H1 (cell line): ENCODE data around the gene CXCL14. TPM values are rescaled to one million over a fixed set of nuclear protein-coding genes. Genes with fewer than 3 reads are reported as not detected.

ENCODE experiments used
- CTCF ChIA-PET: fragments of 300-600 bp; sonication (Branson Sonifier 250); formaldehyde crosslinking; loops from one replicate; lab custom pipeline; 2021; ENCODE audit not compliant: partially characterized antibody; lab: Charles Lee
- POLR2A ChIA-PET: fragments of 300-600 bp; sonication (Branson Sonifier 250); formaldehyde crosslinking; loops from one replicate; lab custom pipeline; 2021; ENCODE audit warnings: inconsistent platforms; ENCODE audit not compliant: partially characterized antibody; lab: Charles Lee
- DNase-seq, 2 experiments: peaks; one replicate each; pipeline versions ENCODE4 v3.0.0 to v3.0.0-alpha.2; 2010 to 2022; ENCODE audit warnings: low spot score in 2 of 2, low read depth in 1 of 2, mixed read lengths in 1 of 2
- FAIRE-seq: peaks from 2 replicates; lab custom pipeline; 2011; peaks lifted over from hg19 to GRCh38; lab: Jason Lieb, UNC
- H2AFZ ChIP-seq: 2 replicates; pipeline ENCODE4 v1.8.1; 2012; ENCODE audit warnings: low read length, inconsistent platforms
- H2AK5ac ChIP-seq: 2 replicates; pipeline ENCODE4 v1.6.1; 2013; ENCODE audit warnings: low read depth, low read length
- H2BK120ac ChIP-seq: replicated peaks from 2 replicates; pipeline ENCODE3; 2013; ENCODE audit warnings: low read depth, low read length, inconsistent platforms
- H2BK12ac ChIP-seq: 2 replicates; pipeline ENCODE4 v1.6.1; 2013; ENCODE audit warnings: low read depth, low read length
- H2BK15ac ChIP-seq: 2 replicates; pipeline ENCODE4 v1.6.1; 2013; ENCODE audit warnings: low read length
- H2BK20ac ChIP-seq: 2 replicates; pipeline ENCODE4 v1.6.1; 2013; ENCODE audit warnings: low read length
- H2BK5ac ChIP-seq: 2 replicates; pipeline ENCODE4 v1.6.1; 2013; ENCODE audit warnings: low read depth, low read length
- H3K14ac ChIP-seq: 2 replicates; pipeline ENCODE4 v1.6.1; 2013; ENCODE audit warnings: inconsistent platforms; ENCODE audit not compliant: insufficient read length
- H3K18ac ChIP-seq: 2 replicates; pipeline ENCODE4 v1.6.1; 2013; ENCODE audit warnings: low read length; ENCODE audit errors: extremely low read depth
- H3K23ac ChIP-seq: 2 replicates; pipeline ENCODE4 v1.6.1; 2013; ENCODE audit warnings: inconsistent platforms; ENCODE audit not compliant: insufficient read length
- H3K23me2 ChIP-seq: 2 replicates; pipeline ENCODE4 v1.6.1; 2013; ENCODE audit warnings: low read depth, low read length
- H3K27ac ChIP-seq: 2 replicates; pipeline ENCODE4 v1.6.1; 2011; ENCODE audit warnings: low read depth, low read length, inconsistent platforms
- H3K27me3 ChIP-seq, 4 experiments: replicated peaks in 1 of 4; 1 replicate in 1 of 4; 2 replicates in 3 of 4; pipeline versions ENCODE4 v1.6.1 to v1.8.1; 2011 to 2013; ENCODE audit warnings: low read length in 3 of 4, mild to moderate bottlenecking in 3 of 4, inconsistent platforms in 2 of 4, mixed read lengths in 2 of 4, moderate library complexity in 1 of 4; ENCODE audit not compliant: control insufficient read depth in 3 of 4, insufficient read depth in 3 of 4; ENCODE audit errors: extremely low read depth in 1 of 4
- H3K36me3 ChIP-seq, 4 experiments: 2 replicates each; pipeline versions ENCODE4 v1.6.1 to v1.8.1; 2011 to 2013; ENCODE audit warnings: mild to moderate bottlenecking in 4 of 4, low read length in 3 of 4, moderate library complexity in 2 of 4, control low read depth in 1 of 4, inconsistent platforms in 1 of 4; ENCODE audit not compliant: insufficient read depth in 4 of 4, control insufficient read depth in 2 of 4
- H3K4ac ChIP-seq: replicated peaks from 2 replicates; pipeline ENCODE3; 2013; ENCODE audit warnings: low read length, low read depth, mixed read lengths, inconsistent platforms; ENCODE audit not compliant: insufficient read length
- H3K4me1 ChIP-seq, 4 experiments: replicated peaks in 1 of 4; 1 replicate in 1 of 4; 2 replicates in 3 of 4; pipeline versions ENCODE4 v1.6.1 to v1.8.1; 2011 to 2013; ENCODE audit warnings: low read length in 3 of 4, inconsistent platforms in 2 of 4, mixed read lengths in 1 of 4; ENCODE audit not compliant: insufficient read depth in 4 of 4, control insufficient read depth in 3 of 4
- H3K4me2 ChIP-seq, 2 experiments: 2 replicates each; pipeline versions ENCODE4 v1.6.1 to v1.8.1; 2011 to 2013; ENCODE audit warnings: low read depth in 2 of 2, low read length in 2 of 2, control low read depth in 1 of 2, inconsistent platforms in 1 of 2, mild to moderate bottlenecking in 1 of 2; ENCODE audit not compliant: insufficient read depth in 1 of 2
- H3K4me3 ChIP-seq, 4 experiments: fragments of 200-600, 300-600 bp in 1 of 4; sonication (generic), shearing (Covaris generic), sonication (Bioruptor Twin) in 1 of 4; 2 replicates each; pipeline versions ENCODE4 v1.5.1 to v1.8.1; 2011 to 2016; ENCODE audit warnings: low read length in 4 of 4, low read depth in 3 of 4, control low read depth in 2 of 4, inconsistent platforms in 2 of 4, mild to moderate bottlenecking in 2 of 4, mixed read lengths in 1 of 4, moderate library complexity in 1 of 4; ENCODE audit not compliant: insufficient read depth in 2 of 4; ENCODE audit errors: extremely low read depth in 1 of 4
- H3K56ac ChIP-seq: replicated peaks from 2 replicates; pipeline ENCODE3; 2013; ENCODE audit warnings: low read depth, mild to moderate bottlenecking, mixed read lengths, low read length, inconsistent platforms; ENCODE audit not compliant: insufficient read length
- H3K79me1 ChIP-seq: 2 replicates; pipeline ENCODE4 v1.6.1; 2013; ENCODE audit warnings: low read depth, low read length, control low read depth
- H3K79me2 ChIP-seq, 2 experiments: 2 replicates each; pipeline versions ENCODE4 v1.6.1 to v1.8.1; 2012 to 2013; ENCODE audit warnings: low read length in 2 of 2, mild to moderate bottlenecking in 2 of 2, inconsistent platforms in 1 of 2; ENCODE audit not compliant: insufficient read depth in 2 of 2, control insufficient read depth in 1 of 2
- H3K9ac ChIP-seq, 4 experiments: replicated peaks in 1 of 4; 1 replicate in 1 of 4; 2 replicates in 3 of 4; pipeline versions ENCODE4 v1.6.1 to v1.8.1; 2011 to 2013; ENCODE audit warnings: low read depth in 3 of 4, low read length in 3 of 4, control low read depth in 2 of 4, mild to moderate bottlenecking in 2 of 4, moderate library complexity in 2 of 4, inconsistent platforms in 1 of 4; ENCODE audit errors: extremely low read depth in 1 of 4
- H3K9me3 ChIP-seq, 2 experiments: 2 replicates each; pipeline versions ENCODE4 v1.6.1 to v1.8.1; 2012 to 2013; ENCODE audit warnings: mild to moderate bottlenecking in 2 of 2, moderate library complexity in 2 of 2, control low read depth in 1 of 2, inconsistent platforms in 1 of 2, low read depth in 1 of 2, low read length in 1 of 2, mixed read lengths in 1 of 2; ENCODE audit not compliant: insufficient read depth in 2 of 2
- H4K20me1 ChIP-seq, 2 experiments: replicated peaks in 1 of 2; 2 replicates each; pipeline versions ENCODE3 to v1.8.1; 2011 to 2013; ENCODE audit warnings: inconsistent platforms in 2 of 2, low read length in 2 of 2, mild to moderate bottlenecking in 1 of 2; ENCODE audit not compliant: insufficient read depth in 2 of 2, control insufficient read depth in 1 of 2
- H4K5ac ChIP-seq: 2 replicates; pipeline ENCODE4 v1.6.1; 2013; ENCODE audit warnings: low read length, low read depth, mixed read lengths, inconsistent platforms; ENCODE audit not compliant: insufficient read length
- H4K8ac ChIP-seq: 2 replicates; pipeline ENCODE4 v1.8.0; 2013; ENCODE audit warnings: mild to moderate bottlenecking, moderate library complexity, low read length, inconsistent platforms; ENCODE audit not compliant: insufficient read depth; ENCODE audit errors: extremely low read depth
- H4K91ac ChIP-seq: replicated peaks from 2 replicates; pipeline ENCODE3; 2013; ENCODE audit warnings: low read length, mixed read lengths, inconsistent platforms; ENCODE audit not compliant: insufficient read length
- POLR2A ChIP-seq, 2 experiments: IDR thresholded peaks; 1 replicate in 1 of 2; 2 replicates in 1 of 2; pipeline ENCODE4 v1.6.1; 2011; ENCODE audit warnings: low read depth in 2 of 2, low read length in 2 of 2, mild to moderate bottlenecking in 2 of 2; ENCODE audit errors: control extremely low read depth in 1 of 2
- SUZ12 ChIP-seq: fragments of 200-600 bp; sonication (generic); IDR thresholded peaks from 2 replicates; pipeline ENCODE4 v1.6.1; 2012; ENCODE audit warnings: mild to moderate bottlenecking, inconsistent platforms, low read length, moderate library complexity, mixed read lengths
- WGBS, 2 experiments: shearing (Covaris generic) in 1 of 2; methylation state at CpG; one replicate each; pipeline versions ENCODE4 v1.1.6 to v1.1.7; 2013 to 2015; ENCODE audit warnings: low lambda C conversion rate in 2 of 2, mixed read lengths in 2 of 2, inconsistent platforms in 1 of 2, low coverage in 1 of 2, missing lambda C conversion rate in 1 of 2; ENCODE audit not compliant: insufficient replicate concordance in 2 of 2, insufficient coverage in 1 of 2, insufficient read length in 1 of 2; ENCODE audit errors: extremely low coverage in 1 of 2, missing lambda C conversion rate in 1 of 2; 5-methylcytosine and 5-hydroxymethylcytosine counted together
- polyA plus RNA-seq, 7 experiments: library from polyadenylated mRNA; depleted of rRNA in 3 of 7; stranded (reverse) in 5 of 7; unstranded in 2 of 7; fragments of >200 nt in 5 of 7; fragments of 200-250 nt in 2 of 7; gene quantifications; 1 replicate in 5 of 7; 2 replicates in 1 of 7; 4 replicates in 1 of 7; pipeline versions ENCODE4 v1.2.1 to v1.2.3, GENCODE V29; 2011 to 2013; ENCODE audit warnings: missing spikeins in 2 of 7, mixed read lengths in 2 of 7
- total RNA-seq: library from RNA; stranded (reverse); fragmentation: NEBNext Ultra II Directional; extraction: Animal tissue kit (Norgen Biotek cat#: 25700); gene quantifications from 2 replicates; pipeline ENCODE4 v1.2.1, GENCODE V29; 2021

CXCL14 gene
- total and polyA plus RNA-seq, 2 of the 8 experiments (the other 6 are each of a cell fraction or from before 2014, with no cell fraction given) = 1.5 to 1.8 TPM

- no peak overlapping the region for H4K5ac ChIP-seq
- no peak overlapping the region for H2BK12ac ChIP-seq
- no peak overlapping the region for H2BK5ac ChIP-seq
- peak; percentile 47; the same call in 1 of the 2 replicates for TF ChIP-seq SUZ12
- TF ChIP-seq POLR2A (IDR thresholded peaks at IDR 0.05; ENCODE audit: control extremely low read depth in 1 of 2, low read depth in 2 of 2, low read length in 2 of 2) = no peak
- H3K4me2 ChIP-seq = no peak overlapping the region
- H3K4me3 ChIP-seq = no peak overlapping the region
- no peak overlapping the region for H4K8ac ChIP-seq
- DNase-seq (no peak), FAIRE-seq (no peak)
- H4K91ac ChIP-seq = no peak overlapping the region
- ChIA-PET CTCF (interaction anchor here (1.2 to 7.0 kb wide), 5 partner anchors 15 to 72 kb away, joined by 3 to 77 read pairs (median 4); no protein-coding TSS in a partner anchor), POLR2A (no interaction called here)
- H4K20me1 ChIP-seq = peaks cover 27 to 36% of the 10 kb centered on the region in 2 experiments
- no peak overlapping the region for H3K56ac ChIP-seq
- peaks cover 0 to 12% (median 11%) of the 10 kb centered on the region in 4 experiments; a peak in 6 of 7 replicates for H3K4me1 ChIP-seq
- H2AFZ ChIP-seq = no peak overlapping the region
- peaks cover 10% of the 10 kb centered on the region; the same call in 1 of the 2 replicates for H3K23me2 ChIP-seq
- no peaks in the 10 kb centered on the region for H3K79me1 ChIP-seq
- no peak overlapping the region for H3K4ac ChIP-seq
- WGBS, 2 experiments = 91% methylated on average over 2 of the region's 2 CpGs; no CpG with 5 or more reads in 1 of the 2 experiments
- no peak overlapping the region for H3K9ac ChIP-seq
- H3K27me3 ChIP-seq = peaks cover 99 to 100% (median 100%) of the 10 kb centered on the region in 4 experiments
- no peak overlapping the region for H2BK15ac ChIP-seq
- peaks cover 0 to 11% (median 0%) of the 10 kb centered on the region in 4 experiments; a peak in 2 of 8 replicates for H3K36me3 ChIP-seq
- H2BK120ac ChIP-seq = no peak overlapping the region
- no peaks in the 10 kb centered on the region for H3K79me2 ChIP-seq
- no peak overlapping the region for H3K18ac ChIP-seq
- H3K9me3 ChIP-seq = peaks cover 9 to 15% of the 10 kb centered on the region in 2 experiments
- no peak overlapping the region for H3K23ac ChIP-seq
- H2BK20ac ChIP-seq = no peak overlapping the region
- no peak overlapping the region for H2AK5ac ChIP-seq
- no peak overlapping the region for H3K27ac ChIP-seq
- H3K14ac ChIP-seq = no peak overlapping the region
Measured at GRCh38 chr5:135537745-135538144, 41.0 kb downstream of the CXCL14 start.
